HCT116 (cell line): ENCODE results near the gene BLOC1S5. TPM values are rescaled to one million over a fixed set of nuclear protein-coding genes. Genes with fewer than 3 reads are reported as not detected.

Source experiments
- ATAC-seq: fragments of 200-7000 bp; cut with Tn5 transposase; 2 replicates; pipeline ENCODE4 v1.9.1; 2020; ENCODE audit warnings: mild to moderate bottlenecking, moderate library complexity
- BruUV-seq: library from RNA; stranded (reverse); fragments of 400-500 nt; replicated peaks from 2 replicates; lab custom pipeline; 2021; lab: Mats Ljungman, UMichigan
- CTCF ChIA-PET: fragments of 300-600 bp; sonication (Branson Sonifier 250); formaldehyde crosslinking; loops from one replicate; lab custom pipeline; 2021; ENCODE audit warnings: antibody characterized with exemption; lab: Charles Lee
- POLR2A ChIA-PET: fragments of 300-600, 350-600 bp; sonication (Branson Sonifier 250); formaldehyde crosslinking; loops from one replicate; lab custom pipeline; 2021; ENCODE audit warnings: antibody characterized with exemption; lab: Charles Lee
- RAD21 ChIA-PET, 2 experiments: fragments of 300-600 bp; sonication (Branson Sonifier 250); formaldehyde crosslinking; loops; one replicate each; lab custom pipeline; 2023; ENCODE audit warnings: low total read pairs in 2 of 2; ENCODE audit not compliant: uncharacterized antibody in 2 of 2, unreplicated experiment in 2 of 2, low non-redundant PET in 1 of 2; lab: Charles Lee
- DNase-seq: peaks from one replicate; pipeline ENCODE4 v3.0.0-alpha.2; 2010; ENCODE audit warnings: low read depth, low spot score
- H2AFZ ChIP-seq: fragments of 200-600 bp; shearing (Covaris generic), sonication (generic); 2 replicates; pipeline ENCODE4 v1.6.1; 2017; ENCODE audit warnings: low read depth, mixed run types, mixed read lengths, antibody characterized with exemption, low read length; ENCODE audit not compliant: poor library complexity, severe bottlenecking
- H3K27ac ChIP-seq: 2 replicates; pipeline ENCODE4 v1.5.1; 2012; ENCODE audit warnings: low read depth, low read length
- H3K27me3 ChIP-seq: fragments of 200-600 bp; sonication (generic); 2 replicates; pipeline ENCODE4 v1.6.1; 2016; ENCODE audit warnings: mixed run types, low read length, mixed read lengths; ENCODE audit not compliant: insufficient read depth
- H3K36me3 ChIP-seq, 2 experiments: fragments of 200-500 bp in 1 of 2; fragments of 200-600 bp in 1 of 2; sonication (Bioruptor generic) in 1 of 2; sonication (generic) in 1 of 2; 2 replicates each; pipeline versions ENCODE4 v1.5.1 to v1.6.1; 2014 to 2016; ENCODE audit warnings: low read length in 2 of 2, inconsistent platforms in 1 of 2, mixed read lengths in 1 of 2, mixed run types in 1 of 2; ENCODE audit not compliant: insufficient read depth in 2 of 2, control insufficient read depth in 1 of 2
- H3K4me1 ChIP-seq, 2 experiments: fragments of 200-600 bp in 1 of 2; sonication (generic) in 1 of 2; 2 replicates each; pipeline versions ENCODE4 v1.5.1 to v1.6.1; 2012 to 2017; ENCODE audit warnings: low read length in 2 of 2, inconsistent platforms in 1 of 2, mild to moderate bottlenecking in 1 of 2, mixed read lengths in 1 of 2, mixed run types in 1 of 2, moderate library complexity in 1 of 2; ENCODE audit not compliant: insufficient read depth in 2 of 2, control insufficient read depth in 1 of 2
- H3K4me2 ChIP-seq: fragments of 200-600 bp; sonication (generic); 2 replicates; pipeline ENCODE4 v1.6.1; 2017; ENCODE audit warnings: mixed run types, low read length, mixed read lengths
- H3K4me3 ChIP-seq, 2 experiments: fragments of 200-600 bp in 1 of 2; sonication (generic) in 1 of 2; replicated peaks in 1 of 2; 2 replicates each; pipeline ENCODE4 v1.5.1; 2011 to 2016; ENCODE audit warnings: low read length in 2 of 2, control low read depth in 1 of 2, low read depth in 1 of 2, mild to moderate bottlenecking in 1 of 2, mixed read lengths in 1 of 2, mixed run types in 1 of 2
- H3K79me2 ChIP-seq: fragments of 200-600 bp; sonication (generic); 2 replicates; pipeline ENCODE4 v1.6.1; 2017; ENCODE audit warnings: mild to moderate bottlenecking, mixed run types, low read length, moderate library complexity, mixed read lengths; ENCODE audit not compliant: insufficient read depth
- H3K9ac ChIP-seq: fragments of 200-600 bp; sonication (generic); 2 replicates; pipeline ENCODE4 v1.6.1; 2016; ENCODE audit warnings: low read length, mixed read lengths
- H3K9me2 ChIP-seq: fragments of 200-600 bp; sonication (generic), shearing (Covaris generic); 2 replicates; pipeline ENCODE4 v1.6.1; 2017; ENCODE audit warnings: mixed run types, mild to moderate bottlenecking, moderate library complexity; ENCODE audit not compliant: insufficient read depth
- H3K9me3 ChIP-seq, 2 experiments: fragments of 200-500 bp in 1 of 2; fragments of 200-600 bp in 1 of 2; sonication (Bioruptor generic) in 1 of 2; sonication (generic) in 1 of 2; 2 replicates each; pipeline ENCODE4 v1.6.1; 2014 to 2017; ENCODE audit warnings: low read length in 2 of 2, mixed read lengths in 2 of 2, inconsistent platforms in 1 of 2, low read depth in 1 of 2, mild to moderate bottlenecking in 1 of 2, mixed run types in 1 of 2, moderate library complexity in 1 of 2; ENCODE audit not compliant: control insufficient read depth in 1 of 2, insufficient read depth in 1 of 2
- H4K20me1 ChIP-seq: fragments of 200-600 bp; sonication (generic), shearing (Covaris generic); 2 replicates; pipeline ENCODE4 v1.6.1; 2017; ENCODE audit warnings: mixed run types, mild to moderate bottlenecking, moderate library complexity; ENCODE audit not compliant: insufficient read depth
- CBX3 ChIP-seq: IDR thresholded peaks from 2 replicates; pipeline ENCODE4 v1.6.1; 2012; ENCODE audit warnings: low read depth
- CEBPB ChIP-seq: IDR thresholded peaks from 2 replicates; pipeline ENCODE4 v1.6.1; 2012; ENCODE audit warnings: low read depth
- ELF1 ChIP-seq: IDR thresholded peaks from 2 replicates; pipeline ENCODE4 v1.6.1; 2012; ENCODE audit warnings: low read depth, borderline replicate concordance
- EZH2 ChIP-seq: fragments of 200-600 bp; sonication (generic); IDR thresholded peaks from 2 replicates; pipeline ENCODE4 v1.6.1; 2017; ENCODE audit warnings: antibody characterized with exemption, mixed run types
- EZH2phosphoT487 ChIP-seq: fragments of 200-600 bp; IDR thresholded peaks from 2 replicates; pipeline ENCODE4 v1.6.1; 2018; ENCODE audit warnings: antibody characterized with exemption, borderline replicate concordance
- FOSL1 ChIP-seq: IDR thresholded peaks from 2 replicates; pipeline ENCODE4 v1.6.1; 2012; ENCODE audit warnings: low read depth
- POLR2AphosphoS5 ChIP-seq: IDR thresholded peaks from 2 replicates; pipeline ENCODE4 v1.6.1; 2011; ENCODE audit warnings: mild to moderate bottlenecking, low read depth, low read length, moderate library complexity
- RAD21 ChIP-seq: IDR thresholded peaks from 2 replicates; pipeline ENCODE4 v1.6.1; 2012; ENCODE audit warnings: low read depth, mild to moderate bottlenecking
- SIN3A ChIP-seq: IDR thresholded peaks from 2 replicates; pipeline ENCODE4 v1.6.1; 2012; ENCODE audit warnings: low read depth
- SRF ChIP-seq: IDR thresholded peaks from 2 replicates; pipeline ENCODE4 v1.6.1; 2012; ENCODE audit warnings: low read depth
- YY1 ChIP-seq: IDR thresholded peaks from 2 replicates; pipeline ENCODE4 v1.6.1; 2011; ENCODE audit warnings: low read length, low read depth, moderate library complexity, mild to moderate bottlenecking; ENCODE audit not compliant: insufficient replicate concordance; ENCODE audit errors: extremely low read depth
- ZNF274 ChIP-seq: fragments of 200-500 bp; sonication (Bioruptor generic); IDR thresholded peaks from 2 replicates; pipeline ENCODE4 v1.6.1; 2014; ENCODE audit warnings: mild to moderate bottlenecking, low read depth, low read length, inconsistent platforms
- intact Hi-C: fragments of 100-400 bp; cut with micrococcal nuclease; formaldehyde crosslinking; loops from 2 replicates; pipeline ENCODE4 v1.10.0; 2022
- total RNA-seq: library from RNA; stranded (reverse); gene quantifications from one replicate; pipeline ENCODE4 v1.2.1, GENCODE V29; 2021; ENCODE audit not compliant: unreplicated experiment
- TF ChIP-seq, protein P1 (sequence below): IDR thresholded peaks from 2 replicates; pipeline ENCODE4 v1.6.1; 2011; ENCODE audit warnings: mild to moderate bottlenecking, low read length, moderate library complexity; ENCODE audit not compliant: insufficient replicate concordance; ENCODE audit errors: extremely low read depth
- TF ChIP-seq, protein P2 (sequence below): IDR thresholded peaks from 2 replicates; pipeline ENCODE4 v1.6.1; 2012
- TF ChIP-seq, protein P3 (sequence below), 3 experiments: fragments of 200-600 bp in 1 of 3; sonication (generic) in 1 of 3; IDR thresholded peaks in 2 of 3; conservative IDR thresholded peaks in 1 of 3; 2 replicates each; pipeline ENCODE4 v1.5.1; 2012 to 2017; ENCODE audit warnings: low read depth in 2 of 3, low read length in 2 of 3, antibody characterized with exemption in 1 of 3, borderline replicate concordance in 1 of 3, control low read depth in 1 of 3, mild to moderate bottlenecking in 1 of 3, mixed read lengths in 1 of 3, mixed run types in 1 of 3, moderate library complexity in 1 of 3; ENCODE audit not compliant: insufficient read depth in 1 of 3

Gene BLOC1S5
- total RNA-seq, 1 experiment from 2014 or later, result 12.0 TPM

DNA sequence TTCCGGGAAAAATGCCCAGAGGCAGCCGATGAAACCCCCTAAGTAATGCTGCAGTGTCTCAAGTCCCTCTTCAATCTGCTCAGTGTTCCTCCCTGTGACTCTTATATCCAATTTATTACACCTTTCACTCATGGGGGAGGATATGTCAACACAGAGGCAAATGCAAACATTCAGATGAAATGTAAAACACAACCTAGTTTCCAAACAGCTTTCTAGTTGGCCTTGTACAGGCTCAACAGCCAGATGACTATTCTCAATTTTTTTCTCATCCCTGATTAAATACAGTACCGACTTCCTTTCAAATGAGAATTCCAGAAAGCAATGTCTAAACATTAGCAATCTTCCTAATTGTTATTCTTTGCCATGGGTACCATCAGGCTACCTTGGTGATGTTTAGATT, 65.0 kb downstream of the BLOC1S5 start:
- intact Hi-C loops, result no loop called here
- no peak overlapping the region for H3K4me2 ChIP-seq
- TF ChIP-seq CBX3 (no peak), EZH2phosphoT487 (no peak), POLR2AphosphoS5 (no peak), EZH2 (no peak), SIN3A (no peak), ZNF274 (no peak), RAD21 (no peak), ELF1 (no peak), CEBPB (no peak), SRF (no peak), FOSL1 (no peak), YY1 (no peak)
- TF ChIP-seq, protein P1, sequence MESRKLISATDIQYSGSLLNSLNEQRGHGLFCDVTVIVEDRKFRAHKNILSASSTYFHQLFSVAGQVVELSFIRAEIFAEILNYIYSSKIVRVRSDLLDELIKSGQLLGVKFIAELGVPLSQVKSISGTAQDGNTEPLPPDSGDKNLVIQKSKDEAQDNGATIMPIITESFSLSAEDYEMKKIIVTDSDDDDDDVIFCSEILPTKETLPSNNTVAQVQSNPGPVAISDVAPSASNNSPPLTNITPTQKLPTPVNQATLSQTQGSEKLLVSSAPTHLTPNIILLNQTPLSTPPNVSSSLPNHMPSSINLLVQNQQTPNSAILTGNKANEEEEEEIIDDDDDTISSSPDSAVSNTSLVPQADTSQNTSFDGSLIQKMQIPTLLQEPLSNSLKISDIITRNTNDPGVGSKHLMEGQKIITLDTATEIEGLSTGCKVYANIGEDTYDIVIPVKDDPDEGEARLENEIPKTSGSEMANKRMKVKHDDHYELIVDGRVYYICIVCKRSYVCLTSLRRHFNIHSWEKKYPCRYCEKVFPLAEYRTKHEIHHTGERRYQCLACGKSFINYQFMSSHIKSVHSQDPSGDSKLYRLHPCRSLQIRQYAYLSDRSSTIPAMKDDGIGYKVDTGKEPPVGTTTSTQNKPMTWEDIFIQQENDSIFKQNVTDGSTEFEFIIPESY, result no peak
- TF ChIP-seq, protein P2, sequence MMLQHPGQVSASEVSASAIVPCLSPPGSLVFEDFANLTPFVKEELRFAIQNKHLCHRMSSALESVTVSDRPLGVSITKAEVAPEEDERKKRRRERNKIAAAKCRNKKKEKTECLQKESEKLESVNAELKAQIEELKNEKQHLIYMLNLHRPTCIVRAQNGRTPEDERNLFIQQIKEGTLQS, result no peak
- TF ChIP-seq, protein P3, sequence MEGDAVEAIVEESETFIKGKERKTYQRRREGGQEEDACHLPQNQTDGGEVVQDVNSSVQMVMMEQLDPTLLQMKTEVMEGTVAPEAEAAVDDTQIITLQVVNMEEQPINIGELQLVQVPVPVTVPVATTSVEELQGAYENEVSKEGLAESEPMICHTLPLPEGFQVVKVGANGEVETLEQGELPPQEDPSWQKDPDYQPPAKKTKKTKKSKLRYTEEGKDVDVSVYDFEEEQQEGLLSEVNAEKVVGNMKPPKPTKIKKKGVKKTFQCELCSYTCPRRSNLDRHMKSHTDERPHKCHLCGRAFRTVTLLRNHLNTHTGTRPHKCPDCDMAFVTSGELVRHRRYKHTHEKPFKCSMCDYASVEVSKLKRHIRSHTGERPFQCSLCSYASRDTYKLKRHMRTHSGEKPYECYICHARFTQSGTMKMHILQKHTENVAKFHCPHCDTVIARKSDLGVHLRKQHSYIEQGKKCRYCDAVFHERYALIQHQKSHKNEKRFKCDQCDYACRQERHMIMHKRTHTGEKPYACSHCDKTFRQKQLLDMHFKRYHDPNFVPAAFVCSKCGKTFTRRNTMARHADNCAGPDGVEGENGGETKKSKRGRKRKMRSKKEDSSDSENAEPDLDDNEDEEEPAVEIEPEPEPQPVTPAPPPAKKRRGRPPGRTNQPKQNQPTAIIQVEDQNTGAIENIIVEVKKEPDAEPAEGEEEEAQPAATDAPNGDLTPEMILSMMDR (IDR thresholded peaks at IDR 0.05 in 2 of 3, conservative IDR thresholded peaks at IDR 0.05 in 1 of 3; ENCODE audit: borderline replicate concordance in 1 of 3, insufficient read depth in 1 of 3, low read depth in 2 of 3, low read length in 2 of 3), result no peak

More for the DNA sequence above, 65.0 kb downstream of the BLOC1S5 start:
- no peaks in the 10 kb centered on the region for H3K36me3 ChIP-seq
- H3K79me2 ChIP-seq, result no peaks in the 10 kb centered on the region
- ChIA-PET POLR2A (no interaction called here), CTCF (no interaction called here), RAD21 (no interaction called here)
- no peak overlapping the region for H3K9ac ChIP-seq
- H3K27me3 ChIP-seq, result no peaks in the 10 kb centered on the region
- no peak for ATAC-seq
- no peaks in the 10 kb centered on the region for H3K9me3 ChIP-seq
- no TSS peak for BruUV-seq
- H3K4me3 ChIP-seq, result no peak overlapping the region
- no peak overlapping the region for H3K27ac ChIP-seq
- no peaks in the 10 kb centered on the region for H3K4me1 ChIP-seq
- DNase-seq, result no peak
- no peaks in the 10 kb centered on the region for H4K20me1 ChIP-seq
- H2AFZ ChIP-seq, result no peak overlapping the region
- no peaks in the 10 kb centered on the region for H3K9me2 ChIP-seq
